Endothelial cell of umbilical vein (primary cell): ENCODE measurements around the gene CMTM8.

Experiments
- CTCF ChIP-seq, 2 donors: IDR thresholded peaks; 1 replicate in 1 of 2; 2 replicates in 1 of 2; pipeline ENCODE4 v1.5.1; 2011; ENCODE audit warnings: low read length in 2 of 2, mild to moderate bottlenecking in 2 of 2, moderate library complexity in 2 of 2, control low read depth in 1 of 2, inconsistent platforms in 1 of 2, low read depth in 1 of 2; ENCODE audit not compliant: insufficient read depth in 1 of 2; ENCODE audit errors: extremely low read depth in 1 of 2
- EZH2 ChIP-seq: IDR thresholded peaks from 2 replicates; pipeline ENCODE4 v1.6.1; 2012; ENCODE audit warnings: borderline replicate concordance, low read depth, mild to moderate bottlenecking, moderate library complexity, low read length, inconsistent platforms; ENCODE audit not compliant: severe bottlenecking
- FOS ChIP-seq: IDR thresholded peaks from 2 replicates; pipeline ENCODE4 v1.6.1; 2011; ENCODE audit warnings: mild to moderate bottlenecking, low read length, moderate library complexity, borderline replicate concordance; ENCODE audit not compliant: insufficient read depth
- GATA2 ChIP-seq: IDR thresholded peaks from 2 replicates; pipeline ENCODE4 v1.7.0; 2011; ENCODE audit warnings: low read depth, mild to moderate bottlenecking, moderate library complexity, mixed read lengths, low read length; ENCODE audit not compliant: insufficient read length, insufficient read depth
- MAX ChIP-seq: IDR thresholded peaks from 2 replicates; pipeline ENCODE4 v1.6.1; 2011; ENCODE audit not compliant: insufficient read depth, insufficient read length
- MYC ChIP-seq: IDR thresholded peaks from one replicate; pipeline ENCODE4 v1.6.1; 2011; ENCODE audit warnings: mild to moderate bottlenecking, low read depth, low read length
- POLR2A ChIP-seq: IDR thresholded peaks from 2 replicates; pipeline ENCODE4 v1.6.1; 2012; ENCODE audit warnings: low read depth, mild to moderate bottlenecking, control low read depth, low read length
- POLR2AphosphoS5 ChIP-seq: IDR thresholded peaks from 2 replicates; pipeline ENCODE4 v1.6.1; 2012; ENCODE audit warnings: low read depth, mild to moderate bottlenecking, control low read depth, low read length, moderate library complexity; ENCODE audit not compliant: insufficient read depth

GRCh38 chr3:32360493-32360827 is 122.0 kb downstream of the CMTM8 start:
- TF ChIP-seq POLR2A (no peak), CTCF (IDR thresholded peaks at IDR 0.05; ENCODE audit: extremely low read depth in 1 of 2, insufficient read depth in 1 of 2, low read depth in 1 of 2, low read length in 2 of 2) (no peak), MAX (no peak), EZH2 (no peak), POLR2AphosphoS5 (no peak), GATA2 (no peak), FOS (no peak), MYC (no peak)
